Liver (tissue), 3 donors: Measurements from ENCODE around the gene C7.
A peak's percentile ranks its signal among the peaks of the same experiment; 100 is the strongest.

Experiments
- CTCF ChIP-seq: fragments of 150-350 bp; IDR thresholded peaks from 2 replicates; pipeline ENCODE4 v1.5.1; 2017; ENCODE audit warnings: improper control_type of control experiment, low read depth, low read length; ENCODE audit not compliant: missing input control
- RAD21 ChIP-seq, 2 donors: IDR thresholded peaks; 2 replicates each; pipeline ENCODE4 v1.6.1; 2016; ENCODE audit warnings: antibody characterized with exemption in 2 of 2, mild to moderate bottlenecking in 2 of 2
- YY1 ChIP-seq: IDR thresholded peaks from 2 replicates; pipeline ENCODE4 v1.6.1; 2016; ENCODE audit warnings: antibody characterized with exemption, mild to moderate bottlenecking
- donor health status: healthy.
- donor health status: healthy.

GRCh38 chr5:40991168-40991980, 82.1 kb downstream of the C7 start:
- no peak for TF ChIP-seq CTCF
- peak; percentile 88 for TF ChIP-seq YY1
- peak; percentile 71 to 77 for TF ChIP-seq RAD21 (IDR thresholded peaks at IDR 0.05)
